Measurements from ENCODE around the gene MESP1. TPM values are rescaled to one million over a fixed set of nuclear protein-coding genes. Genes with fewer than 3 reads are reported as not detected.
A peak's percentile ranks its signal among the peaks of the same experiment; 100 is the strongest.
"Not testable (repeated sequence)": the region's sequence is repeated elsewhere in the genome, so short reads cannot be mapped to it uniquely, and the experiment has no call there.

Gene MESP1
- total RNA-seq, 1 experiment from 2014 or later = 32.9 TPM

DNA sequence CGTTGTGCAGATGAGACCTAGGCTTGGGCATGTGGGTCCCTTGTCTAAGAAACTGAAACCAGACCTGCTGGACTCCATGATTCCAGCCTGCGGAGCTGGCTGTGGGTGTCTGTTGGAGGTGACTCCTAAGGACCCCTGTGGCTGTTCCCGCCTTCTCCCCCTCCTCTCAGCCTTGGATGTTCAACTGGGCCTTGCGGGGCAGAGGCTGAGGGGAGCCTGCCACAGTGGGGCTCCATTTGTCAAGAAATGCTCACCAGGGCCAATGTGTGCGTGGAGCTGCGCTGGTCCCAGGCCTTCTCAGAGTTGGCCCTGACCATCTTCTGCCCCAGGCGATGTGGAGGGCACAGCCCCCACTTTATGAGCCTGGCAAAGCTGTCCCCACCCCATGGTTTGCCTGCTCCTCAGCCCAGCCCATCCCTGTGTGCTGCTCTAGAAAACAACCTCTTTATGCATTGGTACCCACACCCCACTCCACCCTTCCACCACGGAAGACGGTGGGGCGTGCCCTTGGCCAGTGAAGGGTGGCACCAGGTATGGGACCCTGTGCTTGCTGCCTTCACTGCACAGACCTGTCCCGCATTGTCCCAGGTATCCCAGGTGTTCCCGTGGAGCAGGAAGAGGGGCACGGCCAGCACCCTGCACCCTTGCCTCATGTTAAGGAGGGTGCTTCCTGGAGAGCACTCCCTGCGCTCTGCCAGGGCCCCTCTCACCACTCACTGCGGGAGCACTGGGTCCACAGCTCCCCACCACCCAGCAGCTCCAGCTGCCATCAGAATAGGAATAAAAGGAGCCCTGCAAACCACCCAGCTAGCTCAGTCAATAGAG is 33.0 kb upstream of the MESP1 start:
- Histone ChIP-seq H3K36me3 (ENCODE audit: low read depth, low read length) (no peaks in the 10 kb centered on the region), H3K4me3 (ENCODE audit: low read length) (no peak overlapping the region), H3K4me1 (ENCODE audit: insufficient read depth, low read length) (peaks cover 58% of the 10 kb centered on the region), H3K9me2 (replicated peaks; ENCODE audit: low read length) (no peaks in the 10 kb centered on the region), H4K20me1 (ENCODE audit: low read length) (no peaks in the 10 kb centered on the region), H3K9ac (ENCODE audit: low read length) (no peak overlapping the region), H3K9me3 (ENCODE audit: low read length) (no peaks in the 10 kb centered on the region), H3K27me3 (ENCODE audit: low read length) (no peaks in the 10 kb centered on the region), H3K4me2 (ENCODE audit: low read length) (no peak overlapping the region), H3K27ac (ENCODE audit: low read length) (peak overlapping the region; percentile 99), H3K79me2 (ENCODE audit: low read length) (no peaks in the 10 kb centered on the region), H3F3A (ENCODE audit: low read length, unreplicated experiment) (no peaks in the 10 kb centered on the region), H2AFZ (ENCODE audit: low read length) (no peak overlapping the region)
- DNase-seq = no peak
- BruUV-seq (replicated peaks) = no TSS peak
- TF ChIP-seq CTCF (conservative IDR thresholded peaks at IDR 0.05; ENCODE audit: low read depth, low read length) = no peak
- TF ChIP-seq EZH2phosphoT487 (IDR thresholded peaks at IDR 0.05; ENCODE audit: borderline replicate concordance, low read length) = no peak
- no peak for TF ChIP-seq EZH2 (IDR thresholded peaks at IDR 0.05; ENCODE audit: low read length, unreplicated experiment)
- ATAC-seq = no peak
- ChIA-PET POLR2A (ENCODE audit: unreplicated experiment) (no interaction called here), CTCF (interaction anchor here (0.8 kb wide), 1 partner anchor 91 kb away, joined by 4 read pairs; no protein-coding TSS in a partner anchor)
- intact Hi-C loops (cut with micrococcal nuclease) = no loop called here

DNA sequence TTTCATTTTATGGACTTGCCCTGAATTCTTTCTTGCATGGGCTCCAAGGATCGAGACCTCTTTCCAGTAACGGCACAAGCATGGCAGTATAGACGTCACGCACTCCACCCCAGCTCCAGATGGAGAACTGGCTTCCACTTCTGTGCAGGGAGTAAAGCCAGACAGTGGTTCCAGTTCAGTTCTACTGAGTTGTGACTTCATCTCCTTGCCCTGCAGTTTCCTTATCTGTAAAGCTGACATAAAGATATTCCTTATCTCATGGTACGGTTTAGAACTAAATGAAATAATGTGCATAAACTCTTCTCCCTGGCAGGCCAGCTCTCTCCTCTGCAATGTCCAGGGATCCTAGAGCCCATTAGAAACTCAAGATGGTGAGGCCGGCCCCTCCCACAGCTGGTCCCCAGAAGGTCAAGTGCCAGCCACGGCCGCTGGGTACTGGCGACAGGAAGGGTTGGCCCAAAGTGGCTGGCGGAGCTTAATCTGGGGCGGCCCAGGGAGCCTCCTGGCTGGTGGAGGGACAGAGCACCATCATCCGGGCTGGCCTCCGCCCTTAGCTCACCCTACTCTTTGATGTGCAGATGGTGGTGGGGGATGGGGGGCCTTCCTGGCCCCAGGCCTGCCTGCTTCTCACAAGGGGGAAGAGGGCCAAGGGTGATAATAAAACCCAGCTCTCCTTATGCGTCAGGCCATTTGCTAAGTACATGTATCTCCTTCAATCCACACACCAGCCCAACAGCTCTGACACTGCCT is 32.2 kb upstream of the MESP1 start:
- Histone ChIP-seq H3K9ac (ENCODE audit: low read length) (no peak overlapping the region; the same call in 1 of the 2 replicates), H4K20me1 (ENCODE audit: low read length) (no peaks in the 10 kb centered on the region), H3K9me2 (replicated peaks; ENCODE audit: low read length) (no peaks in the 10 kb centered on the region), H3K27me3 (ENCODE audit: low read length) (no peaks in the 10 kb centered on the region), H3K4me2 (ENCODE audit: low read length) (no peak overlapping the region), H3K9me3 (ENCODE audit: low read length) (no peaks in the 10 kb centered on the region), H3K4me1 (ENCODE audit: insufficient read depth, low read length) (peaks cover 60% of the 10 kb centered on the region), H3K27ac (ENCODE audit: low read length) (peak overlapping the region; percentile 99), H3F3A (ENCODE audit: low read length, unreplicated experiment) (no peaks in the 10 kb centered on the region), H3K79me2 (ENCODE audit: low read length) (no peaks in the 10 kb centered on the region), H3K36me3 (ENCODE audit: low read depth, low read length) (no peaks in the 10 kb centered on the region), H2AFZ (ENCODE audit: low read length) (no peak overlapping the region), H3K4me3 (ENCODE audit: low read length) (no peak overlapping the region)
- DNase-seq (no peak), ATAC-seq (no peak)
- no TSS peak for BruUV-seq (replicated peaks)
- TF ChIP-seq EZH2phosphoT487 (IDR thresholded peaks at IDR 0.05; ENCODE audit: borderline replicate concordance, low read length) (no peak), CTCF (conservative IDR thresholded peaks at IDR 0.05; ENCODE audit: low read depth, low read length) (no peak), EZH2 (IDR thresholded peaks at IDR 0.05; ENCODE audit: low read length, unreplicated experiment) (no peak)
- intact Hi-C loops (cut with micrococcal nuclease) = no loop called here
- CTCF ChIA-PET = no interaction called here
- POLR2A ChIA-PET (ENCODE audit: unreplicated experiment) = interaction anchor here (0.6 kb wide), 1 partner anchor 92 kb away, joined by 3 read pairs; no protein-coding TSS in a partner anchor

- H3K9me3 ChIP-seq (ENCODE audit: low read length); H3K4me3 ChIP-seq (ENCODE audit: low read length); H3K27me3 ChIP-seq (ENCODE audit: low read length); H3K79me2 ChIP-seq (ENCODE audit: low read length); BruUV-seq (replicated peaks); H3F3A ChIP-seq (ENCODE audit: low read length, unreplicated experiment); H3K9me2 ChIP-seq (replicated peaks; ENCODE audit: low read length); H3K36me3 ChIP-seq (ENCODE audit: low read depth, low read length); intact Hi-C loops (cut with micrococcal nuclease); H2AFZ ChIP-seq (ENCODE audit: low read length); CTCF ChIA-PET; DNase-seq; H4K20me1 ChIP-seq (ENCODE audit: low read length); ATAC-seq: not testable (repeated sequence)
- H3K4me1 ChIP-seq (ENCODE audit: insufficient read depth, low read length) = peaks cover 67% of the 10 kb centered on the region
- POLR2A ChIA-PET (ENCODE audit: unreplicated experiment) = interaction anchor here (0.6 kb wide), 1 partner anchor 93 kb away, joined by 3 read pairs; no protein-coding TSS in a partner anchor
- 0 out of 2 replicates have a peak overlapping the region, but pooled peaks have one; percentile 19 for H3K4me2 ChIP-seq (ENCODE audit: low read length)
- H3K9ac ChIP-seq (ENCODE audit: low read length) = peak overlapping the region; percentile 14; the same call in 1 of the 2 replicates
- peak overlapping the region; percentile 99 for H3K27ac ChIP-seq (ENCODE audit: low read length)
Measured at GRCh38 chr15:89782619-89782950, 31.5 kb upstream of the MESP1 start.

Data from PC-3 (cell line).